Testis (tissue), 3 donors: ENCODE measurements around the gene ARID5B. TPM values are rescaled to one million over a fixed set of nuclear protein-coding genes. Genes with fewer than 3 reads are reported as not detected.

ENCODE experiments used
- DNase-seq: peaks from one replicate; pipeline ENCODE4 v3.0.0-alpha.2; 2019
- H3K27ac ChIP-seq, 2 donors: fragments of 200-600 bp; sonication (generic); one replicate each; pipeline ENCODE4 v1.5.1; 2019
- H3K27me3 ChIP-seq: fragments of 200-600 bp; sonication (generic); one replicate; pipeline ENCODE4 v1.5.1; 2019
- H3K36me3 ChIP-seq: fragments of 200-600 bp; sonication (generic); one replicate; pipeline ENCODE4 v1.5.1; 2017; ENCODE audit warnings: low read depth; ENCODE audit errors: missing control alignments
- H3K4me1 ChIP-seq: fragments of 200-600 bp; sonication (generic); one replicate; pipeline ENCODE4 v1.5.1; 2019
- H3K4me3 ChIP-seq, 2 donors: fragments of 200-600 bp; sonication (generic); one replicate each; pipeline ENCODE4 v1.5.1; 2017 to 2019
- H3K9me3 ChIP-seq: fragments of 200-600 bp; sonication (generic); one replicate; pipeline ENCODE4 v1.5.1; 2017
- CTCF ChIP-seq, 3 experiments: fragments of 450-650 bp in 2 of 3; fragments of 200-600 bp in 1 of 3; sonication (generic) in 1 of 3; IDR thresholded peaks; one replicate each; pipeline ENCODE4 v1.5.1; 2016 to 2019; ENCODE audit warnings: antibody characterized with exemption in 3 of 3, mild to moderate bottlenecking in 2 of 3, moderate library complexity in 1 of 3
- POLR2A ChIP-seq: fragments of 450-650 bp; IDR thresholded peaks from one replicate; pipeline ENCODE4 v1.6.1; 2017; ENCODE audit warnings: antibody characterized with exemption, mild to moderate bottlenecking, moderate library complexity
- WGBS, 2 donors: methylation state at CpG; one replicate each; pipeline ENCODE4 v1.1.5; 2018; 5-methylcytosine and 5-hydroxymethylcytosine counted together
- intact Hi-C: fragments of 100-400 bp; cut with DNase I; formaldehyde crosslinking; loops from one replicate; pipeline ENCODE4 v1.15.1; 2023; ENCODE audit warnings: low total_unique reads
- polyA plus RNA-seq: library from polyadenylated mRNA; stranded (reverse); fragments of 350-450 nt; fragmentation: Illumina TruSeq; extraction: RNeasy Lipid Tissue Mini Kit (QIAGEN cat#74804); gene quantifications from one replicate; pipeline ENCODE4 v1.2.3, GENCODE V29; 2014; ENCODE audit warnings: low read depth, low replicate concordance; ENCODE audit not compliant: insufficient read depth
- total RNA-seq, 2 donors: library from RNA; depleted of rRNA; stranded (reverse); fragments of >200 nt; gene quantifications; one replicate each; pipeline ENCODE4 v1.2.3, GENCODE V29; 2016

The ARID5B gene
- total and polyA plus RNA-seq, 3 donors from 2014 or later, result 14.3 to 73.6 (median 52.1) TPM

- Histone ChIP-seq H3K36me3 (no peaks in the 10 kb centered on the region), H3K27ac (no peak overlapping the region), H3K4me3 (no peak overlapping the region), H3K4me1 (no peaks in the 10 kb centered on the region), H3K9me3 (no peaks in the 10 kb centered on the region), H3K27me3 (no peaks in the 10 kb centered on the region)
- TF ChIP-seq CTCF (IDR thresholded peaks at IDR 0.05) (no peak), POLR2A (no peak)
- intact Hi-C loops, result no loop called here
- DNase-seq, result no peak
Measured at GRCh38 chr10:62133618-62134017, 232.1 kb downstream of the ARID5B start.

GRCh38 chr10:62136931-62137330 is 235.4 kb downstream of the ARID5B start:
- Histone ChIP-seq H3K4me1 (no peaks in the 10 kb centered on the region), H3K36me3 (no peaks in the 10 kb centered on the region), H3K27me3 (no peaks in the 10 kb centered on the region), H3K9me3 (no peaks in the 10 kb centered on the region), H3K27ac (no peak overlapping the region), H3K4me3 (no peak overlapping the region)
- no peak for TF ChIP-seq CTCF (IDR thresholded peaks at IDR 0.05)
- TF ChIP-seq POLR2A, result no peak
- intact Hi-C loops, result no loop called here
- DNase-seq, result no peak
- 91 to 95% methylated on average over 3 of the region's 3 CpGs for WGBS, 2 donors

Other genes with a start within 250 kb of the ARID5B start
- gene CABCOCO1, start 238.8 kb upstream of the ARID5B start, total RNA-seq, result 10 to 100 TPM in 1 of 2 donors, 1 to 10 TPM in 1; 2.5 to 10.2 TPM
- 26.0 TPM for gene CABCOCO1, start 238.8 kb upstream of the ARID5B start, polyA plus RNA-seq